Left lung (tissue), 10 donors: Measurements from ENCODE around the gene TBC1D30. TPM values are rescaled to one million over a fixed set of nuclear protein-coding genes. Genes with fewer than 3 reads are reported as not detected.

Experiments
- ATAC-seq: fragments of 200-7000 bp; cut with Tn5 transposase; one replicate; pipeline ENCODE4 v1.9.1; 2020; ENCODE audit warnings: moderate library complexity
- DNase-seq, 4 donors: peaks; one replicate each; pipeline ENCODE4 v3.0.0-alpha.2; 2013 to 2020
- H3K27ac ChIP-seq, 2 donors: fragments of 200-600 bp; sonication (generic) in 1 of 2; one replicate each; pipeline versions ENCODE4 v1.5.0 to v1.8.0; 2020 to 2021
- H3K27me3 ChIP-seq, 2 donors: fragments of 200-600 bp; sonication (generic) in 1 of 2; one replicate each; pipeline versions ENCODE4 v1.5.0 to v1.8.0; 2020 to 2021
- H3K36me3 ChIP-seq, 2 donors: fragments of 200-600 bp; sonication (generic) in 1 of 2; one replicate each; pipeline versions ENCODE4 v1.5.0 to v1.8.0; 2020 to 2021
- H3K4me1 ChIP-seq, 2 donors: fragments of 200-600 bp; one replicate each; pipeline ENCODE4 v1.8.0; 2021
- H3K4me3 ChIP-seq, 2 donors: fragments of 200-600 bp; sonication (generic) in 1 of 2; one replicate each; pipeline versions ENCODE4 v1.5.0 to v1.8.0; 2020 to 2021; ENCODE audit warnings: mild to moderate bottlenecking in 1 of 2
- H3K9me3 ChIP-seq, 2 donors: fragments of 200-600 bp; sonication (generic) in 1 of 2; one replicate each; pipeline versions ENCODE4 v1.5.0 to v1.8.0; 2020 to 2021
- intact Hi-C, 2 donors: fragments of 100-400 bp; cut with DNase I; formaldehyde crosslinking; loops; one replicate each; pipeline versions ENCODE4 v1.11.2 to v1.14.2; 2022
- polyA plus RNA-seq, 6 donors: library from polyadenylated mRNA; unstranded; fragments of 120-200 nt; gene quantifications; one replicate each; pipeline ENCODE4 v1.2.1, GENCODE V29; 2013; ENCODE audit not compliant: insufficient read length in 6 of 6
- total RNA-seq, 2 donors: library from RNA; stranded (reverse); fragmentation: NEBNext Ultra II Directional; extraction: Animal tissue kit (Norgen Biotek cat#: 25700); gene quantifications; one replicate each; pipeline ENCODE4 v1.2.1, GENCODE V29; 2021
- TF ChIP-seq, protein P1 (sequence below), 2 donors: fragments of 200-600 bp; sonication (generic) in 1 of 2; IDR thresholded peaks; one replicate each; pipeline versions ENCODE4 v1.5.0 to v1.8.0; 2021; ENCODE audit warnings: antibody characterized with exemption in 2 of 2
- donor health status: DM: no; HTN: yes; CAD: no.
- donor health status: DM: no; HTN: no; CAD: no.

Gene TBC1D30
- total and polyA plus RNA-seq, 8 donors = 4.3 to 15.8 (median 11.0) TPM

DNA sequence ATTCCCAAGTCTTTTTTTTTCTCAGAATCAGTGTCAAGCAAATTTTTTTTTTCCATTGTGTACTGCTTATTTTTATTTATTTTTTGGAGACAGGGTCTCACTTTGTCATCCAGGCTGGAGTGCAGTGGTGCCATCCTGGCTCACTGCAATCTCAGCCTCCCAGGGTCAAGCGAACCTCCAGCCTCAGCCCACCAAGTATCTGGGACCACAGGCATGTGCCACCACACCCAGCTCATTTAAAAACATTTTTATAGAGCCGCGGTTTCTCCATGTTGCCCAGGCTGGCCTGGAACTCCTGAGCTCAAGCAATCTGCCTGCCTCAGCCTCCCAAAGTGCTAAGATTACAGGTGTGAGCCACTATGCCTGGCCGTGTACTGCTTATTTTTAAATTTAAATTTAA is 68.1 kb downstream of the TBC1D30 start:
- Histone ChIP-seq H3K27ac (no peak overlapping the region), H3K4me1 (no peaks in the 10 kb centered on the region), H3K36me3 (no peaks in the 10 kb centered on the region), H3K4me3 (no peak overlapping the region), H3K27me3 (no peaks in the 10 kb centered on the region), H3K9me3 (no peaks in the 10 kb centered on the region)
- ATAC-seq (no peak), DNase-seq (no peak)
- intact Hi-C loops = loop anchor here in 1 of 2 donors (10.0 kb wide), 1 partner anchor 232 kb away; the partner anchor contains the start of gene WIF1
- TF ChIP-seq, protein P1, sequence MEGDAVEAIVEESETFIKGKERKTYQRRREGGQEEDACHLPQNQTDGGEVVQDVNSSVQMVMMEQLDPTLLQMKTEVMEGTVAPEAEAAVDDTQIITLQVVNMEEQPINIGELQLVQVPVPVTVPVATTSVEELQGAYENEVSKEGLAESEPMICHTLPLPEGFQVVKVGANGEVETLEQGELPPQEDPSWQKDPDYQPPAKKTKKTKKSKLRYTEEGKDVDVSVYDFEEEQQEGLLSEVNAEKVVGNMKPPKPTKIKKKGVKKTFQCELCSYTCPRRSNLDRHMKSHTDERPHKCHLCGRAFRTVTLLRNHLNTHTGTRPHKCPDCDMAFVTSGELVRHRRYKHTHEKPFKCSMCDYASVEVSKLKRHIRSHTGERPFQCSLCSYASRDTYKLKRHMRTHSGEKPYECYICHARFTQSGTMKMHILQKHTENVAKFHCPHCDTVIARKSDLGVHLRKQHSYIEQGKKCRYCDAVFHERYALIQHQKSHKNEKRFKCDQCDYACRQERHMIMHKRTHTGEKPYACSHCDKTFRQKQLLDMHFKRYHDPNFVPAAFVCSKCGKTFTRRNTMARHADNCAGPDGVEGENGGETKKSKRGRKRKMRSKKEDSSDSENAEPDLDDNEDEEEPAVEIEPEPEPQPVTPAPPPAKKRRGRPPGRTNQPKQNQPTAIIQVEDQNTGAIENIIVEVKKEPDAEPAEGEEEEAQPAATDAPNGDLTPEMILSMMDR (IDR thresholded peaks at IDR 0.05) = no peak

DNA sequence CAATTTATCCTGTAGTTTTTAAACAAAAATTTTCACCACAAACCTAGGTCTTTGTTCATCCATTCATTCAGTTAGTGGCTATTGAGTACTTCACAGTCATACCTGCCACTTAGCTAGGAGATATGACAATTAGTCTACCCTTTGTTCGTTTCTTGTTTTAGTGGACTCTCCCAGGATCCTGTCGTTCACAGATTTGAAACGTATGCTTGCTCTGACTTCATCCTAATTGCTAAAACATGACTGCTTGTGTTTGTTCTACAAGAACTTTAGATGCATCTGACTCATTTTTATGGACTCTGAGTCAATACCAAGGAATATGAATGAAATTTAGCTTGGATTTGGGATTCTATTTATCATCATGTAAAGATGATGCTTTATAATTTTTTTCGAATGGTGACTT is 69.5 kb downstream of the TBC1D30 start:
- ATAC-seq (no peak), DNase-seq (no peak)
- intact Hi-C loops = loop anchor here in 1 of 2 donors (10.0 kb wide), 1 partner anchor 231 kb away; the partner anchor contains the start of gene WIF1
- Histone ChIP-seq H3K36me3 (no peaks in the 10 kb centered on the region), H3K27ac (no peak overlapping the region), H3K4me1 (no peaks in the 10 kb centered on the region), H3K4me3 (no peak overlapping the region), H3K27me3 (no peaks in the 10 kb centered on the region), H3K9me3 (no peaks in the 10 kb centered on the region)
- TF ChIP-seq, protein P1 (IDR thresholded peaks at IDR 0.05) = no peak

DNA sequence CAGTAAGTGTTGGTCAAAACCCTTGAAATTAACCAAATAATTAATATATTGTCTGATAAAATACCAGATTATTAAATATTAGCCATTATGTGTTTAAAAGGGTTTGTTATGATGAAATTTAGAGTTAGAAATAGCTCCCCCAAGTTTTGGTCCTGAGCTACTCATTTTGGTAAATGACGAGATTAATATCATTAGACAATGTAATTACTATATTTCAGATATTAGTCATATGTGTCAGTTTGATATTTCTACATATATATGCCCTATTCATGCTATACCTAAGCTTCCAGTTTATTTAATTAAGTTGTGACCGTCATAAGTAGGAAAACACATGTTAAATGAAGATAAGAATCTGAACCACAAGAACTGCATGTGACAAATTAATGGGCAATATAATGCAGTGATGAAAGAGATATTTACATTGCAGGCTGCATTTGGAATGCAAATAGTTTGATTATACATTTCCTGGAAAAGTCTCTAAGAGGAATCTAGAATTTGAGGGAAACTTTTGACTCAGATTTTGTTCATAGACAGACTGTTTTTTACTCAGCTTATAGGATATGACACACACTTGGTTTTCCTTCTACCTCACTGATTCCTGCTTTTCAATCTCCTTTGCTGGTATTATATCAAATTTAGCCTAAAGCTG is 70.5 kb downstream of the TBC1D30 start:
- Histone ChIP-seq H3K4me1 (no peaks in the 10 kb centered on the region), H3K36me3 (no peaks in the 10 kb centered on the region), H3K4me3 (no peak overlapping the region), H3K27ac (no peak overlapping the region), H3K27me3 (no peaks in the 10 kb centered on the region), H3K9me3 (no peaks in the 10 kb centered on the region)
- TF ChIP-seq, protein P1 (IDR thresholded peaks at IDR 0.05) = no peak
- DNase-seq (no peak), ATAC-seq (no peak)
- intact Hi-C loops = loop anchor here in 1 of 2 donors (10.0 kb wide), 1 partner anchor 230 kb away; the partner anchor contains the start of gene WIF1

DNA sequence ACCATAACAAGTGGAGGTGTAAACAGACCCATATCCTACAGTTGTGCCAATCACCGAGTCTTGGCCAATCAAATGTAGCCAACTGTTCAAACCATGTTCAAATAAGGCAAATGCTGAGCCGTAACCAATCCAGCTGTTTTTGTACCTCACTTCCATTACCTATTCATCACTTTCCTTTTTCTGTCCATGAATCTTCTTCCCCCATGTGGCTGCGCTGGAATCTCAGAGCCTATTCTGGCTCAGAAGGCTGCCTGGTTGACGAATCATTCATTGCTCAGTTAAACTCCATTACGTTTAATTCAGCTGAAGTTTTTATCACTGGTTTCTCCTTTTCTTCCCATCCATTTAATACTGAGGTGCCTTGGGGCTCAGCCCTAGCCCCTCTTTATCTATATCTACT is 71.1 kb downstream of the TBC1D30 start:
- DNase-seq (no peak), ATAC-seq (no peak)
- TF ChIP-seq, protein P1 (IDR thresholded peaks at IDR 0.05) = no peak
- H3K27ac ChIP-seq = no peak overlapping the region
- H3K36me3 ChIP-seq = no peaks in the 10 kb centered on the region
- no peaks in the 10 kb centered on the region for H3K9me3 ChIP-seq
- intact Hi-C loops = loop anchor here in 1 of 2 donors (10.0 kb wide), 1 partner anchor 229 kb away; the partner anchor contains the start of gene WIF1
- no peak overlapping the region for H3K4me3 ChIP-seq
- no peaks in the 10 kb centered on the region for H3K27me3 ChIP-seq
- no peaks in the 10 kb centered on the region for H3K4me1 ChIP-seq

DNA sequence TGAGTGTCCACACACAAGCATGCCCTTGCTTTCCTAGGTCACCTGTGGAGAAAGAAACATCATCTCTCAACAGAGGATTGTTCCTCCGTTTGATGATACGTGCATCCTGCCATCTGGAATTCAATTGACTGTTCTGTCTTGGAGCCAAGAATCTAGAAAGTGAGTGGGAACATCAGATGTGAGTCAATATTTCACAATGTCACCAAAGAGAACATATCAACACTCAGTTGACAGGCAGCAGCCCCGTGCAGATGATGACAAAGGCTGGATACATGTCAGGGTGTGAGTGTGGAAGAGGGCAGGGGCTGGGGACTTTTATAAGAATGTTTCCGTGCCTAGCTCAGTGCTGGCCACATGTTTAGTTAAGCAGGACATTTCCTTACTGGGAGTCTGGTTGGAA is 76.1 kb downstream of the TBC1D30 start:
- Histone ChIP-seq H3K27me3 (no peaks in the 10 kb centered on the region), H3K4me1 (no peaks in the 10 kb centered on the region), H3K9me3 (no peaks in the 10 kb centered on the region), H3K36me3 (no peaks in the 10 kb centered on the region), H3K27ac (no peak overlapping the region), H3K4me3 (no peak overlapping the region)
- intact Hi-C loops = no loop called here
- TF ChIP-seq, protein P1 (IDR thresholded peaks at IDR 0.05) = no peak
- ATAC-seq (no peak), DNase-seq (no peak)
